GM18951 (cell line): ENCODE results near the gene ADGB.

Experiments used
- POLR2A ChIP-seq: IDR thresholded peaks from 4 replicates; pipeline ENCODE4 v1.6.1; 2011; ENCODE audit warnings: mild to moderate bottlenecking; ENCODE audit not compliant: insufficient read length, insufficient read depth; ENCODE audit errors: extremely low read depth
- in situ Hi-C: fragments of 300-500 bp; cut with MboI; formaldehyde crosslinking; loops from one replicate; pipeline ENCODE4 v1.12.0; 2022; ENCODE audit warnings: low sequenced_read_pairs, mixed read lengths, inconsistent platforms; ENCODE audit not compliant: unreplicated experiment

ADGB gene

GRCh38 chr6:146592451-146592850 lies 6.3 kb upstream of the ADGB start:
- in situ Hi-C loops = no loop called here
- no peak for TF ChIP-seq POLR2A

- TF ChIP-seq POLR2A = no peak
- in situ Hi-C loops = no loop called here
Observed at GRCh38 chr6:146593986-146594385, 4.8 kb upstream of the ADGB start.

GRCh38 chr6:146594495-146594894 lies 4.3 kb upstream of the ADGB start:
- TF ChIP-seq POLR2A = no peak
- in situ Hi-C loops = no loop called here

- no peak for TF ChIP-seq POLR2A
- in situ Hi-C loops = no loop called here
Observed at GRCh38 chr6:146595972-146596731, 2.6 kb upstream of the ADGB start.

GRCh38 chr6:146601352-146601751 lies 2.6 kb downstream of the ADGB start:
- in situ Hi-C loops = no loop called here

DNA sequence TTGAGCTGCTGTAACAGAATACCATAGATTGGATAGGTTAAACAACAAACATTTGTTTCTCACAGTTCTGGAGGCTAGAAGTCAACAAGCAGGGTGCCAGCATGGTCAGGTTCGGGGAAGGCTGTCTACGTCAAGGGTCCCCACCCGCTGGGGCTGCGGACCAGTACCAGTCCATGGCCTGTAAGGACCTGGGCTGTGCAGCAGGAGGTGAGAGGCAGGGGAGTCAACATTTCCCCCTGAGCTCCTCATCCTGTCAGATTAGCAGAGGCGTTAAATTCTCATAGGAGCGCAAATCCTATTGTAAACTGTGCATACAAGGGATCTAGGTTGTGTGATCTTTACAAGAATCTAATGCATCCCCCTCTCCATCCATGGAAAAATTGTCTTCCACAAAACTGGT lies 3.8 kb downstream of the ADGB start:
- TF ChIP-seq POLR2A = no peak
- in situ Hi-C loops = no loop called here

More at GRCh38 chr6:146601352-146601751, 2.6 kb downstream of the ADGB start:
- TF ChIP-seq POLR2A = no peak

GRCh38 chr6:146613947-146614346 lies 15.2 kb downstream of the ADGB start:
- TF ChIP-seq POLR2A = no peak
- in situ Hi-C loops = no loop called here

- in situ Hi-C loops = no loop called here
- TF ChIP-seq POLR2A = no peak
Observed at GRCh38 chr6:146620655-146621054, 21.9 kb downstream of the ADGB start.

DNA sequence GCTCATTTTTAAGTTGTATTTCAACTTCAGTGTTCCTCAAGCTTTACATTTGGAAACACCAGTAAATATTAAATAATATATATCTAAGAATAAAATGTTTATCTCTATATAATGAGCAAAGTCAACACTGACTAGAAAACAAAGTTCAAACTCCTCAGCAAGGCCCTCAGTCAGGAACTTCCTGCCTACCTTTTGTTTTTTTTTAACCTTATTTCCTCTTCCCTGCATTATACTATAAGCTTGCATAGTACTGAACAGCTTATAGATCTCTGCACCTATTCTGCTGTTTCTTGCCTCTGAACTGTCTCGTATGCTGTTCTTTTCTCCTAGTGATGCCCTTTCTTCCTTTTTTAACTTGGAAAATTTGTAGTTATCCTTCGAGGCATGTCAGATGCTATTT lies 29.6 kb downstream of the ADGB start:
- TF ChIP-seq POLR2A = no peak
- in situ Hi-C loops = no loop called here

DNA sequence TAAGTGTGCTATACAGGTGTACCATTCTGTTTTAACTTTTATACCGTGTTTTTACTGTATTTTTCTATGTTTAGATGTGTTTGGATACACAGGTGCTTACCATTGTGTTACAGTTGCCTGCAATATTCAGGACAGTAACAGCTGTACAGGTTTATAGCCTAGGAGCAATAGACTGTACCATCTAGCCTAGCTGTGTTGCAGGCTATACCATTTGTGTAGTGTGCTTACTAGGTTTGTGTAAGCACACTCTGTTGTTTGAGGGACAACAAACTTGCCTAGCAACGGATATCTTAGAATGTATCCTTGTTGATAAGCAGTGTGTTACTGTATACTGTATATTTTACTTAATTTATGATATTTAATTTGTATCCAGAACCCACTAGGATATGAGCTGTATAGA lies 35.2 kb downstream of the ADGB start:
- in situ Hi-C loops = no loop called here
- TF ChIP-seq POLR2A = no peak

DNA sequence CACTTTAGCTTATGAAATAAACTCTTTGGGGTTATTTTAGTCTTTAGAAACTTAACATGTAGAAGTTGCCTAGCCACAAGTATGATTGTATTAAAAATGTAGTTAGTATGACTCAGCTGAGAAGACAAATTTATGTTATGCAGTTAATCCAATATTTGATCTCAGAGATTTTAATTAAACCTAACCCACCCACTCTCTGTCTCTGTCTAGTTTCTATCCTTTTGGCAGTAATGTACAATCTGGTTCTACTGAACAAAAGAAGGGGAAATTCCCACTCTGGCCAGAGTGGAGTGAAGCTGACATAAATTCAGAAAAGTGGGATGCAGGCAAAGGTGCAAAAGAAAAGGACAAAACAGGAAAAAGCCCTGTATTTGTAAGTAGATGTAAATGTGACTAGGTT lies 36.4 kb downstream of the ADGB start:
- no peak for TF ChIP-seq POLR2A
- in situ Hi-C loops = no loop called here

- in situ Hi-C loops = no loop called here
- TF ChIP-seq POLR2A = no peak
Observed at GRCh38 chr6:146636481-146636880, 37.7 kb downstream of the ADGB start.

DNA sequence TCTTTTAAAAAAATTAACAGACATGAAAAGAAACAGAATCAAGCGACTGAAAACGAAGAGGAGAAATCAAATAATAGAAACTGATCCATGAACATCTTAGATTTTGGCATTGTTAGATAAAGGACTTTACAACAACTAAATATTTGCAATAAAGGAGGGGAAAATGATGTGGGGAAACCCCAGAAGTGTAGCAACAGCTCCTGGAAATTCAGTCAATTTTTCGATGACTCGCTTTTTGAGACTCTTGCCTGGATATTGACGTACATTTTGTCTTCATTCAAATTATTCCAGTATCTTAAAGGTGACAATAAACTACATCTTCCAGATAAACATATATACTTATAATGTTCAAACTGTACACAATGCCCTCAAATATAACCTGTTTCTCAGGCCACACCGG lies 44.1 kb downstream of the ADGB start:
- in situ Hi-C loops = no loop called here
- no peak for TF ChIP-seq POLR2A

DNA sequence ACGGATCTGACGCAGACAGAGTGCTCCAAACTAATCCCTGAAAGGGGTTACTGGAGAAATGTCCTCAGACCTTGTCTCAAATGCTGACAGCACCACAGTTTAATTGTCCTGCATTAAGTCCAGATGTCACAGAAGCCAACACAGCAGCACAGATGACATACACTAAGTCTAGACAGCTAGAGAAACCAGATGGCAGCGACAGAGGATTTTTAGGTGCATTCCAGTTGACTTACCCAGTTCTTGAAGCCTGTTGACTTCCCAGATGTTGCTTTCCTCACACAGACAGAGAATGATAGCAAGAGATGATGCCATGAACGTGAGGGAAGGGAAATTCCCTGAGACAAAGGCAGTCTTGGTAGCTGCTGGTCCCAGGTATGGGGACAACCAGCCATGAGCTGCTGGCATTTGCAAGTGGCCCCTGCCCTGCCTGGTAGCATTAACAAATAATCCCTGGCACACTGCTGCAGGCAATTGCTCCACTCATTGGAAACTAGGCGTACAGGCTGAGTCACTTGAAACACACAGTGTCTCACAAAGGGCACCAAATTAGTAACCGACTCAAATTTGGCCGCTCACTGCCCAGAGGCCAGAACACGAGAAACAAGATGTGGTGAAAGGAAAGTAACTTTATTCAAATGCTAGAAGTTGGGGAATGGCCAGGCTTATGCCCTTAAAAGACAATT lies 52.2 kb downstream of the ADGB start:
- in situ Hi-C loops = no loop called here
- no peak for TF ChIP-seq POLR2A
